HG03025 (cell line): ENCODE results near the gene FBXO10.

ENCODE experiments used
- ATAC-seq: cut with Tn5 transposase; IDR thresholded peaks from one replicate; pipeline ENCODE4 v1.9.1; 2021; ENCODE audit warnings: mild to moderate bottlenecking, moderate library complexity; ENCODE audit not compliant: unreplicated experiment, low FRiP score

Gene FBXO10

GRCh38 chr9:37596504-37596903 is 20.3 kb upstream of the FBXO10 start:
- ATAC-seq, result no peak

DNA sequence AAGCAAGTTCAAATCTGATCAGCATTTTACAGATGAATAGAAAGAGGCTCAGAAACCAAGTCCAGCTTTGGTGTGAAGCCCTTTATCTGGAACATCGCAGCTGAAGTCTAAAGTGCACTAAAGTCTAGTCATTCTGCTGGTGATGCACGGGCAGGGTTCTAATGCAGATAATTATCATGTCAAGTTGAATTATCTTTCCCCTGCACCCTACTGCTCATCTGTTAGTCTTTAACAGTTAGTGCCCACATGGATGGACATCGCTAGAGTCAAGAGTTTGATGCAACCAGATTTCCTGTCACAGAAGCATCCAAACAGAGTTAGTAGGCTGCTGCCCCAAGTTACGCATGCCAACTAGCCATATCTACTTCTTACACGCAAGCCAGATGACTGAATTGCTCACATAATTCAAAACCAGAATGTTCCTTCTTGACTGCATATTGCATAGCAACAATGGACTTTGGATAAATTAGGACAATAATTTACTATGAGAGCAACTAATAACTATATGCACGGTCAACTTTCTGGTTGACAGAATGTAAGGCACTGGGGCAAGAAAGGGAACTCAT is 17.8 kb upstream of the FBXO10 start:
- no peak for ATAC-seq

- peak; percentile 83 for ATAC-seq
These were observed 16.1 kb upstream of the FBXO10 start, which contains the start of gene TOMM5 for GRCh38 chr9:37592108-37592951. TSS of gene TOMM5 (minus strand) at chr9:37592597. CDS start at chr9:37592532, 65 bp downstream.

GRCh38 chr9:37587521-37587920 is 11.3 kb upstream of the FBXO10 start:
- ATAC-seq, result no peak

DNA sequence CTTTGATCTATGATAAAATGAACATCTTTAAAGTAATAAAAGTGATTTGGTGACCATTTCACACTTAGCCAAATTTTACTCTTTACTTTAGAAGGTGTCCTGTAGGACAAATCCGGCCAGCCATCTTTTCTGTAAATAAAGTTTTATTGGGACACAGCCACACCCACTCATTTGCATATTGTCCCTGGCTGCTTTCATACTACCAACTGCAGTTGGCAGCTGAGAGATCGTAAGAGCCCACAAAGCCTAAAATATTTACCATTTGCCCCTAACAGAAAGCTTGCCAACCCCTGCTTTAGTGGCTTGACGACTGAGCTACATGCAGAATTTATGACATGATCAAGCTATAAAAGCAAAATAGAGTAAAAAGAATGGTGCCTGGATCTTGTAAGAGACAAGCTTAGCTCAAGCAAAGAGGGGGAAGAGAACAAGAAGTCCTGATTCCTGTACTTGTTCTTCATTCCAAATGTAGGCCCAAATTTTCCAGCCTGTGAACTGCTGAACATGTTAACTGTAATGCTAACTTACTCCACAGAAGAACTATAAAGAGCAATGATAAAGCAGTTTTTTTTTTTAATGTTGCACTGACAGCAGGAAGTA is 7.4 kb upstream of the FBXO10 start:
- no peak for ATAC-seq

DNA sequence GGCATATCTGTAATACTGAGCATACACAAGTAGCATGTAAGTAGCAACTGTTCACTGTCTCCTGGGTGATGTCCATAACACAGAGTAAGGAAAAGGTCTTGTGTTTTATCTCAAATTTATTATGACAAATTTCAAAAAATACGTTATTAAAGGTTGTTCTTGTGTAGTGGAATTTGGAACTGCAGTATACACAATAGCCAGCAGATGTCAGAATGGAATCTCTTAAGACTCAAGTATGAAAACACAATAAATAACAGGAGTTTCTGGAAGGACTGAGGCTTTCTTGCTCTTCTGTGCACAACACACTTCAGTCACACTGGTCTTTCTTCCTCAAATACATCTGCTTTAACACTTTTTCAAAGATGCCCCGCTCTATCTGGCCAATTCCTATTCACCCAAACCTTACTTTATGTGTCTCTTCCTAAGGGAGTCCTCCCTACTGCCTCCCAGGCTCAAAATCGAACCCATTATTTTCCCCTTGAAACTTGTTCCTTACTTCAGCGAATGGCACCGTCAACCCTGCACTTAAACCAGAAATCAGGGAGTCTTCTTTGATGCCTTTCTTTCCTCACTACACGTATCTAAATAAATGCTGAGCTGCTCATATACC is 6.5 kb upstream of the FBXO10 start:
- no peak for ATAC-seq

DNA sequence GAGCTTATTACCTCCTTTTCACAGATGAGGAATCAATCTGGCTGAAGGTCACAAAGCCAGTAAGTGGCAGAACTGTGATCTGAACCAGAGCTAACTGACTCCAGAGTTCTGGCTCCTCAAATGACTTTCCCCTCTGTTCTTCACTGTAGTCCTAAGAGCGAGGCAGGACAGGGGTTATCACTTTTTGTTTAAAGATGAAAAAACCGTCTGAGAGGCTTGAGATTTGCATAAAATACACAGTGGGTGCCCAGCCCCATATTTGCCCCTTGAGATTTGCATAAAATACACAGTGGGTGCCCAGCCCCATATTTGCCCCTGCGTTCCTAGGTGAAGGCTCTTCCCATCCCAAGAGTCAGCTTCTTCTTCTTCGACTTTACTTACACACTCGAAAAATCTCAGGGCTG is 667 bp downstream of the FBXO10 start:
- peak; percentile 47 for ATAC-seq

GRCh38 chr9:37575001-37575400 is 1.2 kb downstream of the FBXO10 start:
- no peak for ATAC-seq

DNA sequence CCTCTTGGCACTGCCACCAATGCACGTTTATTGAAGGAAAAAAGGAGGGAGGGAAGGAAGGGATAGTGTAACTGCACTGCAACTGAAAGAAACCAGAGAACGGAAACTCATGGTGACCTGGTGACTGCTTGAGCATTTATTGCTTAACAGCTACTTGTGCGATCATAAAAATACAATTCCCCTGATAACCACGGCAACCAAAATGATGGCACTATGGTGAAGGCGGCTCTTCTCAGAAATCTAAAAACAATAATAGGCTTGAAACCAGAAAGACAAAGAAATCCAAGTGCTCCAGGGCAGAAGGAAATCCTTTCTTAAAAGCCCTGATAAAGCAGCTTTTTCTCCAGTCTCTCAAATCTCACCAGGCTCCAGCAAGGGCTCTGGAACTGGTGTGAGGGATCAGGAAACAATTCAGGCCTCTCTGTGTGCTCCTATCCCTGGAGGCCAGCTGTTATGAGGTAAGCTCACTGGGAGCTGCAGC is 1.9 kb downstream of the FBXO10 start:
- ATAC-seq, result no peak

GRCh38 chr9:37571282-37571681 is 4.9 kb downstream of the FBXO10 start:
- no peak for ATAC-seq

- no peak for ATAC-seq
These were observed 9.5 kb downstream of the FBXO10 start for GRCh38 chr9:37566716-37567115.

GRCh38 chr9:37565661-37566618 is 10.2 kb downstream of the FBXO10 start:
- peak; percentile 76 for ATAC-seq

DNA sequence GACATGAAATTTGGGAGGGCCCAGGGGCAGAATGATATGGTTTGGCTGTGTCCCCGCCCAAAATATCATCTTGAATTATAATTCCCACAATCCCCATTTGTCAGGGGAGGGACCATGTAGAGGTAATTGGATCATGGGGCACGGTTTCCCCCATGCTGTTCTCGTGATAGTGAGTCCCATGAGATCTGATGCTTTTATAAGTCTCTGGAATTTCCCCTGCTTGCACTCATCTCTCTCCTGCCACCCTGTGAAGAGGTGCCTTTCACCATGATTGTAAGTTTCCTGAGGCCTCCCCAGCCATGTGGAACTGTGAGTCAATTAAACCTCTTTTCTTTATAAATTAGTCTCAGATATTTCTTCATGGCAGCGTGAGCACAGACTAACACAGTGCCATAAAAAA is 11.3 kb downstream of the FBXO10 start:
- ATAC-seq, result no peak

GRCh38 chr9:37563806-37564513 is 12.2 kb downstream of the FBXO10 start:
- no peak for ATAC-seq

- no peak for ATAC-seq
These were observed 13.4 kb downstream of the FBXO10 start for GRCh38 chr9:37562826-37563225.

- no peak for ATAC-seq
These were observed 14.5 kb downstream of the FBXO10 start for GRCh38 chr9:37561682-37562081.

DNA sequence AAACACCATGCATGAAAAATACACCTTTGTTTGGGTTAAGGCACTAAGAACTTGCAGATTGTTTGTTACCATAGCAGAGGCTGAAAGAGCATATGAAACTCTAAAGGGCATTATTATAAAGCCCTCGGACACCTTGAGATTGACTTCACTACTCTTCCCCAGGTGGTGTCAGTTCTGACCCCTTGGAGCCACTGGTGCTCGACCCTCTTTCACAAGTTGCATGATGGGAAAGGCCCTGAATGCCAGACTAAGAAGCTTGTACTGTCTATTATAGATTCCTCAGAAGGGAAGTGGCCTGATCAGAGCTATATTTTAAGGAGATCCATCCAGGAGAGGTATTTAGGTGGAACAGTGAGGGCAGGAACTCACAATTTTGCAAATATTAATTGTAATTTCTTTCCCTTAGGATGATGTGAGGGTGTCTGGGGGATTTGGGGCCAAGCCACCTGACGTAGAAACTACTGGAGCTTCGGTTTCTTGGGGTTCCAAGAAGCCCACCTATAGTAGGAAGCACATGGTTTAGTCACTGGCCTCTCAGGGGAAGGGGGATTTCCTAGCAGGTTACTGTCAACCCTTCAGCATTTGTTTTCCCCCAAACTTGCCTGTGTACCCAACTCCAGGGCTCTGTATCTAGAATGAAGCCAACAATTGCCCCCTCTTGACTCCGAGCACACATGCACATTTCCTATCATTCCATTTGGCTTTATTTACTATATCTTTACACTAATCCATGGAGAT is 16.2 kb downstream of the FBXO10 start:
- ATAC-seq, result no peak

DNA sequence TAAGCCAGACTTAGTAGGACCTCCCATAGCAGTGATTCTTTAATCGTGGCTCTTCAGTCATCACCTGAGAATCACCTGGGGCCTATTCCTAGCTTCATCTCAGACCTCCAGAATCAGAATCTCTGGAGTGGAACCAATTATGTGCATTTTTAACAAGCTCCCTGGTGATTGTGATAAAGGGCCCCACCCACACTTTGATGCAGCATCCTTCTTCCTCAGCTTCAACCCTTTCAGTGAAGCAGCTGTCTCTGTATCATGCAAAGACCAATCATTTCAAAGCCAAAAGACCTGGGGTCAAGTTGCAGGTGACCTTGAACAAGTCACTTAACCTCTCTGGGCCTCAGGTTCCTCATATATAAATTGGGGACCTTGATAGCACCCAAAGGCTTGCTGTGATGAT is 17.1 kb downstream of the FBXO10 start:
- ATAC-seq, result no peak

DNA sequence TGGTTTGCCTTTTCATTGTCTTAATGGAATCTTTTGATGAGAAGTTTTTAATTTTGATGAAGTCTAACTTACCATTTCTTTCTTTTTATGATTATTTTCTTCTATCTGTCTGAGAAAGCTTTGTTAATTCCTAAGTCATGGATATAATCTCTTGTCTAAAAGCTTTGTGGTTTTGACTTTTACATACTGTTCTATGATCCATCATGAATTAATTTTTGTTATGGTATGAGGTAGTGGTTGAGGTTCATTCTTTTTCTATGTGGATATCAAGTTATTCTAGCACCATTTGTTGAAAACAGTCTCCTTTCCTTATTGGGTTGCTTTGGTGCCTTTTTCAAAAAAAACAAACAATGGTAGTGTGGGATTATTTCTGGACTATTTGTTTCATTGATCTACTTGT is 20.4 kb downstream of the FBXO10 start:
- ATAC-seq, result no peak
